Body of pancreas (tissue), 4 donors: ENCODE data around the gene PEX14.

Experiments used
- CTCF ChIP-seq, 7 experiments: fragments of 450-650 bp in 4 of 7; fragments of 200-600 bp in 3 of 7; sonication (generic) in 3 of 7; IDR thresholded peaks; one replicate each; pipeline ENCODE4 v1.5.1; 2016 to 2019; ENCODE audit warnings: antibody characterized with exemption in 7 of 7
- POLR2A ChIP-seq, 3 donors: fragments of 450-650 bp; IDR thresholded peaks; one replicate each; pipeline ENCODE4 v1.6.1; 2016; ENCODE audit warnings: antibody characterized with exemption in 3 of 3, mild to moderate bottlenecking in 2 of 3

GRCh38 chr1:10649517-10650201 is 174.9 kb downstream of the PEX14 start:
- no peak for TF ChIP-seq CTCF (IDR thresholded peaks at IDR 0.05)
- TF ChIP-seq POLR2A (IDR thresholded peaks at IDR 0.05), result no peak
